Testis (tissue), 2 donors: ENCODE measurements around the gene TPPP2.
"Not testable (repeated sequence)": the region's sequence is repeated elsewhere in the genome, so short reads cannot be mapped to it uniquely, and the experiment has no call there.

ENCODE experiments used
- CTCF ChIP-seq, 3 experiments: fragments of 450-650 bp in 2 of 3; fragments of 200-600 bp in 1 of 3; sonication (generic) in 1 of 3; IDR thresholded peaks; one replicate each; pipeline ENCODE4 v1.5.1; 2016 to 2019; ENCODE audit warnings: antibody characterized with exemption in 3 of 3, mild to moderate bottlenecking in 2 of 3, moderate library complexity in 1 of 3
- POLR2A ChIP-seq: fragments of 450-650 bp; IDR thresholded peaks from one replicate; pipeline ENCODE4 v1.6.1; 2017; ENCODE audit warnings: antibody characterized with exemption, mild to moderate bottlenecking, moderate library complexity

- not testable (repeated sequence) for TF ChIP-seq CTCF (IDR thresholded peaks at IDR 0.05); POLR2A
Measured at GRCh38 chr14:21009721-21010120, 20.3 kb upstream of the TPPP2 start.
